Measurements from ENCODE around the gene CBY1. TPM values are rescaled to one million over a fixed set of nuclear protein-coding genes. Genes with fewer than 3 reads are reported as not detected.

Gene CBY1
- total and polyA plus RNA-seq, 2 donors (not counting 3 experiments of a cell fraction or from before 2014, with no cell fraction given) = 37.0 to 41.8 TPM

- POLR2A ChIA-PET = no interaction called here
- Histone ChIP-seq H3K4me1 (ENCODE audit: control insufficient read depth, extremely low read depth, insufficient read depth, low read length) (no peaks in the 10 kb centered on the region), H3K9me3 (replicated peaks; ENCODE audit: control insufficient read depth, insufficient read depth, low read length) (no peaks in the 10 kb centered on the region), H3K4me3 (replicated peaks in 1 of 3; ENCODE audit: insufficient read depth in 1 of 3, low read depth in 1 of 3, low read length in 3 of 3) (no peak overlapping the region), H2AFZ (ENCODE audit: low read depth, low read length) (no peak overlapping the region), H3K27ac (ENCODE audit: insufficient read depth, low read depth, low read length) (no peak overlapping the region), H3K27me3 (ENCODE audit: control insufficient read depth in 2 of 2, insufficient read depth in 2 of 2, low read length in 2 of 2) (no peaks in the 10 kb centered on the region), H3K4me2 (ENCODE audit: insufficient read depth, low read length) (no peak overlapping the region), H3K9me1 (replicated peaks; ENCODE audit: control insufficient read depth, extremely low read depth, insufficient read depth, low read length) (no peaks in the 10 kb centered on the region), H3K79me2 (ENCODE audit: control insufficient read depth, insufficient read depth, low read length) (no peaks in the 10 kb centered on the region), H3K9ac (replicated peaks; ENCODE audit: extremely low read depth, insufficient read depth, low read length) (no peak overlapping the region), H3K36me3 (ENCODE audit: control insufficient read depth in 2 of 2, extremely low read depth in 1 of 2, insufficient read depth in 2 of 2, low read length in 2 of 2) (no peaks in the 10 kb centered on the region), H4K20me1 (replicated peaks; ENCODE audit: control insufficient read depth, extremely low read depth, insufficient read depth, low read length) (no peaks in the 10 kb centered on the region)
- CTCF ChIA-PET = no interaction called here
- TF ChIP-seq EZH2 (IDR thresholded peaks at IDR 0.05; ENCODE audit: borderline replicate concordance, low read depth, low read length, severe bottlenecking) (no peak), FOS (IDR thresholded peaks at IDR 0.05; ENCODE audit: borderline replicate concordance, insufficient read depth, low read length) (no peak), MAX (IDR thresholded peaks at IDR 0.05; ENCODE audit: insufficient read depth, insufficient read length) (no peak), POLR2A (IDR thresholded peaks at IDR 0.05; ENCODE audit: low read depth, low read length) (no peak), GATA2 (IDR thresholded peaks at IDR 0.05; ENCODE audit: insufficient read depth, insufficient read length, low read depth, low read length) (no peak), JUN (IDR thresholded peaks at IDR 0.05; ENCODE audit: borderline replicate concordance, insufficient read depth, insufficient read length, low read depth) (no peak), MYC (IDR thresholded peaks at IDR 0.05; ENCODE audit: low read depth, low read length) (no peak), CTCF (IDR thresholded peaks at IDR 0.05; ENCODE audit: extremely low read depth in 1 of 2, insufficient read depth in 1 of 2, low read depth in 1 of 2, low read length in 2 of 2) (no peak), POLR2AphosphoS5 (IDR thresholded peaks at IDR 0.05; ENCODE audit: insufficient read depth, low read depth, low read length) (no peak)
- BruUV-seq (replicated peaks) = no TSS peak
- intact Hi-C loops (cut with micrococcal nuclease) (no loop called here), dilution Hi-C loops (cut with MboI; ENCODE audit: extremely low pct_ligation_motif_present, low sequenced_read_pairs) (no loop called here)
- DNase-seq (ENCODE audit: low read depth, low spot score) (no peak), FAIRE-seq (no peak)
Observed at GRCh38 chr22:38632528-38632927, 23.9 kb upstream of the CBY1 start.
